ENCODE results near the gene RNF187. TPM values are rescaled to one million over a fixed set of nuclear protein-coding genes. Genes with fewer than 3 reads are reported as not detected.

The RNF187 gene
- total and polyA plus RNA-seq, 10 of the 15 experiments (the other 5 are each of a cell fraction or from before 2014, with no cell fraction given) = 2.6 to 116 (median 29.5) TPM

DNA sequence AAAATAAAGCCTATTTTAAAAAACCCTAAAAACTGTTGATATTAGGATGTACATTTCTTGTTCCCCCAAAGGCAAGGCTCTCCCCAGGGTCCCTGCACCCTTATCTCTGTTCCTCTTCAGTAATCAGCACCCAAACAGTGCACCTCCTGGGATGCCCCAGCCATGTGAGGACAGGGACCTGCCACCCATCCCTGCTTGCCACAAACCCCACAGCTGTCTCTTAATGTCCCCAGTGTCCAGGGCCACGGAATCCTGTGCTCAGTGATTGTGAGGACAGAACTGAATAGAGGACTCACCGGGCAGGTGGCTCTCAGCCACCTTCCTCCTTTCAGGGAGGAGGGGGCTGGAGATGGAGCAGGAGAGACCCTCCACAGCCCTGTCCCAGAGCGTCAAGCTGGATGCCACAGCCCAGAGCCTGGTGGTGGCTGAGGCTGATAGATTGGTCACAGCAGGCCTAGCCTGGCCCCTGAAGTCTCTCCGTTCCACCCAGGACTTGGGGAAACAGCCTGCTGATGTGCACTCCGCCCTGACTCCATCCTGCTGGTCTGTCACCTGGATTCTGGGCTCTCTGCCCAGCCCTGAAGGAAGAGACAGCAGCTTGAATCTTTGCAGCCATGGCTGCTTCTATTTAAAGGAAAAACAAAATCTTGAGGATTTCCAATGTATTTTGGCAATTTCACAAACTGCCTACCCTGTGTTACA is 23.1 kb downstream of the RNF187 start:
- ChIA-PET POLR2A (no interaction called here), SMC1A (ENCODE audit: uncharacterized antibody, unreplicated experiment) (no interaction called here), RAD21 (ENCODE audit: unreplicated experiment) (no interaction called here), CTCF (no interaction called here)
- BruUV-seq (replicated peaks) = no TSS peak
- 52% methylated on average over 5 of the region's 5 CpGs for WGBS (ENCODE audit: insufficient coverage, insufficient replicate concordance, low lambda C conversion rate, missing lambda C conversion rate)
- Histone ChIP-seq H3K79me2 (ENCODE audit: control insufficient read depth, insufficient read depth, low read length) (no peaks in the 10 kb centered on the region), H3K9ac (ENCODE audit: control insufficient read depth, insufficient read depth, low read length) (no peak overlapping the region), H3K9me3 (replicated peaks; ENCODE audit: control insufficient read depth, insufficient read depth, low read length) (no peaks in the 10 kb centered on the region; the same call in 2 of the 3 replicates), H3K4me3 (no peak overlapping the region), H2AFZ (ENCODE audit: control insufficient read depth, low read depth, low read length) (no peak overlapping the region), H3K4me1 (ENCODE audit: control insufficient read depth, insufficient read depth, low read length) (no peaks in the 10 kb centered on the region), H3K36me3 (ENCODE audit: control insufficient read depth in 2 of 2, insufficient read depth in 2 of 2, low read length in 1 of 2) (no peaks in the 10 kb centered on the region), H3K27me3 (replicated peaks in 1 of 2; ENCODE audit: control insufficient read depth in 2 of 2, insufficient read depth in 2 of 2, low read length in 1 of 2) (no peaks in the 10 kb centered on the region; a peak in 3 of 4 replicates), H3K4me2 (ENCODE audit: control insufficient read depth, insufficient read depth) (no peak overlapping the region), H4K20me1 (ENCODE audit: control insufficient read depth, insufficient read depth) (no peaks in the 10 kb centered on the region), H3K27ac (ENCODE audit: control insufficient read depth, insufficient read depth) (no peak overlapping the region)
- ATAC-seq (no peak), FAIRE-seq (no peak), DNase-seq (ENCODE audit: low read depth, low spot score) (no peak)
- in situ Hi-C loops (cut with MboI) = no loop called here
- intact Hi-C loops (cut with micrococcal nuclease; ENCODE audit: unreplicated experiment) = no loop called here
- TF ChIP-seq TCF3 (IDR thresholded peaks at IDR 0.05; ENCODE audit: borderline replicate concordance, insufficient read depth, low read depth, low read length) = no peak
- TF ChIP-seq SREBF1 (IDR thresholded peaks at IDR 0.05; ENCODE audit: low read length) = no peak
- no peak for TF ChIP-seq MTA2 (IDR thresholded peaks at IDR 0.05; ENCODE audit: low read depth)
- no peak for TF ChIP-seq CTCF (IDR thresholded peaks at IDR 0.05 in 2 of 3, conservative IDR thresholded peaks at IDR 0.05 in 1 of 3; ENCODE audit: control insufficient read depth in 2 of 3, extremely low read depth in 1 of 3, insufficient read depth in 1 of 3, low read depth in 3 of 3, low read length in 3 of 3)
- TF ChIP-seq, protein P1, sequence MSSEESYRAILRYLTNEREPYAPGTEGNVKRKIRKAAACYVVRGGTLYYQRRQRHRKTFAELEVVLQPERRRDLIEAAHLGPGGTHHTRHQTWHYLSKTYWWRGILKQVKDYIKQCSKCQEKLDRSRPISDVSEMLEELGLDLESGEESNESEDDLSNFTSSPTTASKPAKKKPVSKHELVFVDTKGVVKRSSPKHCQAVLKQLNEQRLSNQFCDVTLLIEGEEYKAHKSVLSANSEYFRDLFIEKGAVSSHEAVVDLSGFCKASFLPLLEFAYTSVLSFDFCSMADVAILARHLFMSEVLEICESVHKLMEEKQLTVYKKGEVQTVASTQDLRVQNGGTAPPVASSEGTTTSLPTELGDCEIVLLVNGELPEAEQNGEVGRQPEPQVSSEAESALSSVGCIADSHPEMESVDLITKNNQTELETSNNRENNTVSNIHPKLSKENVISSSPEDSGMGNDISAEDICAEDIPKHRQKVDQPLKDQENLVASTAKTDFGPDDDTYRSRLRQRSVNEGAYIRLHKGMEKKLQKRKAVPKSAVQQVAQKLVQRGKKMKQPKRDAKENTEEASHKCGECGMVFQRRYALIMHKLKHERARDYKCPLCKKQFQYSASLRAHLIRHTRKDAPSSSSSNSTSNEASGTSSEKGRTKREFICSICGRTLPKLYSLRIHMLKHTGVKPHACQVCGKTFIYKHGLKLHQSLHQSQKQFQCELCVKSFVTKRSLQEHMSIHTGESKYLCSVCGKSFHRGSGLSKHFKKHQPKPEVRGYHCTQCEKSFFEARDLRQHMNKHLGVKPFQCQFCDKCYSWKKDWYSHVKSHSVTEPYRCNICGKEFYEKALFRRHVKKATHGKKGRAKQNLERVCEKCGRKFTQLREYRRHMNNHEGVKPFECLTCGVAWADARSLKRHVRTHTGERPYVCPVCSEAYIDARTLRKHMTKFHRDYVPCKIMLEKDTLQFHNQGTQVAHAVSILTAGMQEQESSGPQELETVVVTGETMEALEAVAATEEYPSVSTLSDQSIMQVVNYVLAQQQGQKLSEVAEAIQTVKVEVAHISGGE (CRISPR knock-in tag; IDR thresholded peaks at IDR 0.05) = no peak
- TF ChIP-seq KDM1A (IDR thresholded peaks at IDR 0.05; ENCODE audit: borderline replicate concordance) = no peak
- TF ChIP-seq ZBTB4 (CRISPR knock-in tag; IDR thresholded peaks at IDR 0.05) = no peak
- no peak for TF ChIP-seq POU2F2 (IDR thresholded peaks at IDR 0.05; ENCODE audit: borderline replicate concordance, low read depth, low read length)
- no peak for TF ChIP-seq PRDM15 (CRISPR knock-in tag; IDR thresholded peaks at IDR 0.05)
- TF ChIP-seq GATAD2B (conservative IDR thresholded peaks at IDR 0.05; ENCODE audit: low read depth) = no peak
- no peak for TF ChIP-seq TBL1XR1 (IDR thresholded peaks at IDR 0.05; ENCODE audit: low read depth, low read length)
